Subcutaneous adipose tissue (tissue), 4 donors: ENCODE data around the gene CRACDL. TPM values are rescaled to one million over a fixed set of nuclear protein-coding genes. Genes with fewer than 3 reads are reported as not detected.

ENCODE experiments used
- total RNA-seq, 4 donors: library from RNA; depleted of rRNA; stranded (reverse); fragments of >200 nt; gene quantifications; one replicate each; pipeline ENCODE4 v1.1.0, GENCODE V29; 2016
- TF ChIP-seq, protein P1 (sequence below): fragments of 450-650 bp; IDR thresholded peaks from one replicate; pipeline ENCODE4 v1.5.1; 2016; ENCODE audit warnings: low read depth, mild to moderate bottlenecking, control low read depth, antibody characterized with exemption, moderate library complexity

CRACDL gene
- total RNA-seq, 4 donors from 2014 or later, result 1.4 to 8.3 (median 4.5) TPM

DNA sequence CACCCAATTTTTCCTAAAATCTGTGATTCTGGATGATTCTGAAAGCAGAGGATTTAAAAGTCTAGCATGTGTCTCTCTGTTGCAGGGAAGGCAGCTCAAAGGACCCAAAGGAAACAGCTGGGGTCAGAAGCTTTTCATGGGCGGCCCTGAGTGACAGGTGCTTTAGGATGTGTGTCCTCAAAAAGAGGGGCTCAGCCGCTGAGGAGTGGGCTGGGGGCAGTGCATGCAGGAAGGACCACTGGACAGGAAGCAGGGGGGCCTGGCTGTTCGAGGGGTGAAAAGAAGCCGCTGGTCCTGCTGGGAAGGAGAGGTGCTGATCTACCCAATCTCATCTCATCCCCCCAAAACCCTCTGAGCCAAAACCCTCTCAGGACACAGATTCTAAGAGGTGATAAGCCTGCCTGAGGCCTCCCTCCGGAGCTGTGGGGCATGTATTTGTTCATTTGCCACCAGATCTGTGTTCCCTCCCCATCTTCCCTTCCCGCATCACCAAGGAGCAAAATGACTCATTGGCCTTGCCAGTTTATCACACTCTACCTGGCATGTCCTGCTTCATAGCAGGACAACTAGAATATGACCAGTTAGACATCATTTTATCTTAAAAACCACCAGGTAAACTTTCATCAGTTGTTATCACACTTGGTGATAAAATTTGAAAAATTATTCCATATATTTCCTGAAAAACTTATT is 106.3 kb downstream of the CRACDL start:
- TF ChIP-seq, protein P1, sequence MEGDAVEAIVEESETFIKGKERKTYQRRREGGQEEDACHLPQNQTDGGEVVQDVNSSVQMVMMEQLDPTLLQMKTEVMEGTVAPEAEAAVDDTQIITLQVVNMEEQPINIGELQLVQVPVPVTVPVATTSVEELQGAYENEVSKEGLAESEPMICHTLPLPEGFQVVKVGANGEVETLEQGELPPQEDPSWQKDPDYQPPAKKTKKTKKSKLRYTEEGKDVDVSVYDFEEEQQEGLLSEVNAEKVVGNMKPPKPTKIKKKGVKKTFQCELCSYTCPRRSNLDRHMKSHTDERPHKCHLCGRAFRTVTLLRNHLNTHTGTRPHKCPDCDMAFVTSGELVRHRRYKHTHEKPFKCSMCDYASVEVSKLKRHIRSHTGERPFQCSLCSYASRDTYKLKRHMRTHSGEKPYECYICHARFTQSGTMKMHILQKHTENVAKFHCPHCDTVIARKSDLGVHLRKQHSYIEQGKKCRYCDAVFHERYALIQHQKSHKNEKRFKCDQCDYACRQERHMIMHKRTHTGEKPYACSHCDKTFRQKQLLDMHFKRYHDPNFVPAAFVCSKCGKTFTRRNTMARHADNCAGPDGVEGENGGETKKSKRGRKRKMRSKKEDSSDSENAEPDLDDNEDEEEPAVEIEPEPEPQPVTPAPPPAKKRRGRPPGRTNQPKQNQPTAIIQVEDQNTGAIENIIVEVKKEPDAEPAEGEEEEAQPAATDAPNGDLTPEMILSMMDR, result no peak

DNA sequence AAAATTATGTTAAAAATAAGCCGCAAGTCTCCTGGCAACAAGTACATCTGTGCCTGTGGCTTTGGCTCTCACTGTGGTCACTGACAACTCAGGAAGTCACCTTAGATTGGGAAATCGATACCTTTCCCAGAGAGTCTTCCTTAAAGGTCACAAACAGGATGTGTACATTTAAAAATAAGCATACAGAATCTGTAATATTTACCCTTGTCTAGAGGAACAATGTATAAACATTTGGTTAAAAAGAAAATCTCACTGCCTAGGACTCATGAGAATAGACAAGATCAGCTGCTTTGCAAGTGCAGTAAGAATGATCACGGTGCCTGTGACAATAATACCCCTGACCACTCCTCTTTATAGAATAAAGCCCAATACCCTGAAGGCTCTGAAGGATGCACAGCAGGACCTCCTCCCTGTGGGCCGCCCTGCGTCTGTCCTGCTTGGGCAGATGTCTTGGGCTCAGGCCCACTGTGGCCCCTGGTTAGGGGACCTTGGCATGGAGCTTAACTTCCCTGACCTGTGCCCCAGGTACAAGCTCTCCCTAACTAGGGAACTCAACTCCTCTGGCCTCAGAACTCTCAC is 107.1 kb downstream of the CRACDL start:
- TF ChIP-seq, protein P1, result no peak

DNA sequence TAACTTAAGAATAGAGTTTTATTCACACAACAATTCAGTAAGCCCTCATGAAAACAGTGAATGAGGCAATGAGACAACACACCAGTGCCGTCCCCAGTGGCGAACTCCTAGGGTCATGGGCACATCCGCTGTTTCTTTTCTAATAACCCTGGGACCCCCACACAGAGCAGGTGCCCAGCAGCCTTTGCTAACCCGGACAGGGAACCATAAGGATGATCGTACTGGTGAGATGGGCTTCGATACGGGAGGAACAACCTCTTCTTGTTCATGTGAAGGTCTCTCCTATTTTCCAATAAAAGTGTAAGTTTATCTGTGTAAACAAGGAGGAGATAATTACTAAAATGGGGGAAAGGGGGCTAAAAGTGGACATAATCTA is 107.7 kb downstream of the CRACDL start:
- TF ChIP-seq, protein P1, result no peak

DNA sequence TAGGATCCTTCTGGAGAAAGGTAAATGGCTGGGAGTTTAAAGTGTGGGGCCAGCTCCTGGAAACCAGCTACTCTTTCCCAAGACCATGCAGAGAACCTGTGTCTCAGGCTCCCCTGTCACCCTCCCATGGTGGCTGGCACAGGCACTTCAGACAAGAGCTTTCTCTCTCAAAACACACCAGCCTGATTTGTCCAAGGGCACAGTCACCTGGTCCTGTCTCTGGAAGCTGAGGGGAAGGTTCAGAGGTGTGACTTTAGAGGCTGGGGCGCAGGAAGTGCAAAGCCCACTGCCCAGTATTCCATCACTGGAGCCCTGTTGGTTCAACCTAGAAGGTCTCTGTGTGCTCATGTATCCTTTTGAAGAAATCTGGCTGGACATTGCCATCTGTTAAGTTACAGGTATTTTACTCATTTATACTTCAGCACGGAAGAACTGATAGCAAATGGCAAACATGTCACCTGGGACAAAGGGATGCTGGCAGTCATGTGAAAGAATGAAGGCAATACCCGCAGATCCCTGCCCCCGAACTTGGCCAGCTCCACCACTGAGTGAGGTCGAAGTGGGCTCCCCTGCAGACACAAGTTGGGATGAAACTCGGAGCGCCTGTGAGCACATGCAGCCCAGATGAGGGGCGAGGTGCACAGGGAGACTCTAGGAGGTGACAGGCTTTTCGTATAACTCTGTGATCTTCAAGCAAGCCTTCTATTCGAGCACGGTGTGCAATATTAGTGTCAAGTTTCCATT is 108.2 kb downstream of the CRACDL start:
- TF ChIP-seq, protein P1, result no peak

DNA sequence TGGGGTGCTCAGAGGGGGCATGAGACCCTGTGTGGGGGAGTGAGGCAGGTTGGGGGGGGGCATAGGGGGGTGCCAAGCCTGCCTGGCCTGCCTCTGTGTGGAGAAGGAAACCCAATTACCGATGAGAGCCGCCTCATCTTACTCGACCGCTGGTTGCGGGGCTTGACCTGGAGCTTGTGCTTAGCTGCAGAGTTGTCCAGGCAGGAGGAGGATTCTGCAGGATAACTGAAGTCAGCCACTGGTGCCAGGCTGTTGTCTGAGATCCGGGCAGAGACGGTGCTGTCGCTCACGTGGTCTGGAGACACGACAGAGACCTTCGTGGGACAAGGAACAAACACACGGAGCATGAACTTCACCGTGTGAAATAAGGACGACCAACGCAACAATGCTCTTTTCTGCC is 109.2 kb downstream of the CRACDL start:
- TF ChIP-seq, protein P1, result no peak

DNA sequence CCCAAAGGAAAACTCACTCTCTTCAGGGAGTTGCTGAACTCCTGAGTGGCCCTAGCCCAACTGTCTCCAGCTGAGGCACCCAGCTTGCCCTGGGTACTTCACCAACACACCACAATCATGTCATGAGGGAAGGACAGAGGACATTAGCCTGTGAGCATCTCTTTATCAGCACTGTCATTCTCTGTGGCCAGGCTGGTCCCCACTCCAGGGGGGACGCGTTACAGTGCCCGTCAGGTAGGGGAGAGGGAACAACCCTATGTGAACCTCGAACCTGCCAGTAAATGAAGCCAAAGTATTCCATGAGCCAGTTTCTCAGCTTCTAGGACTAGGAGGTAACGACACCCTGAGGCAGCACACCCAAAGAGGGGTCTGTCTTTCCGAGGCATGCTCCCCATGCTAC is 110.2 kb downstream of the CRACDL start:
- TF ChIP-seq, protein P1, result no peak

DNA sequence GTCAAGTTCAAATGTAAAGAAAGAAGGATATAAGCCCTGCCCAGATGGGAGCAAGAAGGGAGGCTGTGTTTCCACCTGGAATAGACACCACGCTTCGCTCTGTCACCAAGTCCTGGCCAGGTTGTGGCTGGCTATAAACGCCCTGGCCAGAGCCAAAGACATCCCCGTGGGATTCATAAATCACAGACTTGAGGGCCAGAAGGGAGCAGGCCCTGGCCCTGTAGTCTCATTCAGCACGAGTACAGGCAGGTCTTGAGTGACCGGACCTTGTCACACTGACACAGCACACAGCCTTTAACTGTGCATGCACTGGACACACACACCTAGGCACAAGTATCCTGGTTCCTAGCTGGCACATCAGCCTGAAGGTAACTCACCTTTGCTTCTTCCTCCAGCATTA is 110.6 kb downstream of the CRACDL start:
- TF ChIP-seq, protein P1, result no peak
